GM21381 (cell line): ENCODE data around the gene NAIF1.

Experiments
- ATAC-seq: cut with Tn5 transposase; IDR thresholded peaks from one replicate; pipeline ENCODE4 v1.9.1; 2021; ENCODE audit warnings: mild to moderate bottlenecking, moderate library complexity; ENCODE audit not compliant: unreplicated experiment

The NAIF1 gene

GRCh38 chr9:128102861-128103588 lies 35.9 kb upstream of the NAIF1 start:
- no peak for ATAC-seq

- no peak for ATAC-seq
Measured at GRCh38 chr9:128102196-128102595, 35.1 kb upstream of the NAIF1 start.

- no peak for ATAC-seq
Measured at GRCh38 chr9:128101690-128102089, 34.6 kb upstream of the NAIF1 start.

- no peak for ATAC-seq
Measured at GRCh38 chr9:128101231-128101661, 34.1 kb upstream of the NAIF1 start.

- no peak for ATAC-seq
Measured at GRCh38 chr9:128100581-128100980, 33.5 kb upstream of the NAIF1 start.

- ATAC-seq: no peak
Measured at GRCh38 chr9:128099932-128100491, 32.9 kb upstream of the NAIF1 start.

GRCh38 chr9:128099231-128099931 lies 32.3 kb upstream of the NAIF1 start:
- ATAC-seq: no peak

- ATAC-seq: no peak
Measured at GRCh38 chr9:128098297-128099230, 31.4 kb upstream of the NAIF1 start.

- ATAC-seq: no peak
Measured at GRCh38 chr9:128097543-128098296, 30.6 kb upstream of the NAIF1 start.

GRCh38 chr9:128096616-128097536 lies 29.8 kb upstream of the NAIF1 start:
- ATAC-seq: no peak

- ATAC-seq: no peak
Measured at GRCh38 chr9:128094950-128095544, 27.9 kb upstream of the NAIF1 start.

GRCh38 chr9:128094166-128094949 lies 27.2 kb upstream of the NAIF1 start:
- ATAC-seq: peak; percentile 91

GRCh38 chr9:128093011-128093410 lies 25.9 kb upstream of the NAIF1 start:
- ATAC-seq: no peak

- no peak for ATAC-seq
Measured at GRCh38 chr9:128092199-128092977, 25.3 kb upstream of the NAIF1 start.

- ATAC-seq: no peak
Measured at GRCh38 chr9:128091571-128091970, 24.5 kb upstream of the NAIF1 start.

- ATAC-seq: no peak
Measured at GRCh38 chr9:128091144-128091543, 24.0 kb upstream of the NAIF1 start.

- no peak for ATAC-seq
Measured at GRCh38 chr9:128089299-128089698, 22.2 kb upstream of the NAIF1 start.
